ENCODE results near the gene UGT2B17.
"Not testable (repeated sequence)": the region's sequence is repeated elsewhere in the genome, so short reads cannot be mapped to it uniquely, and the experiment has no call there.

The UGT2B17 gene

DNA sequence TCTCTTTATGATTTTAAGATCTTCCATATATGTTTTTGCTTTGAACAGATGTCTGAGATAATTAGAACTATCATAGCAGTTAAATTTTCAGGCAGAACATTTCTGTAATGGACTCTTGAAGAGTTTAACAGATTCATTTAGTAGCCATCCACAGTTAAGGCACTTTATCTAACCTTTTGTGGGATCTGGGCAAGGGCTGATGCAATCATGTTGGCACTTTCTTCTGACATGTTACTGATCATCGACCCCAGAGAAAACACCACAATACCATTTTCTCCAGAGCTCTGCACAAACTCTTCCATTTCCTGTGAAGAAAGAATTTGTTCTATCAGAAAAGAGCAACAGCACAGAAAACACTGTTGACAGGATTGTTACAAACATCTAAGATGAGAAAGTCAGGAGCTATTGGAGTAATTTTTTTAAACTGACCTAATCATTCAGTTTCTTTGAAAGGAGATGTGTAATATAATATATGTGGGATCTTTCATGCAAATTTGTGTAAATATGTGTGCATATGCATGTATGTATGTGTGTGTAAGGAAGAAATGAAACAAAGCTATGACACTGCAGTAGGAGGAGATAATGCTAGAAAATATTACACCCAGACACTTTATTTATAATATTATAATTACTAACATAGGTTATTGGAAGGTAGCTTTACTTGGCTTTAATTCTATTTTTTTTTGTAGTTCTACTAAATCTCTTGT, 15.6 kb downstream of the UGT2B17 start:
- not testable (repeated sequence) for DNase-seq (ENCODE audit: low read depth); H3K4me3 ChIP-seq (replicated peaks; ENCODE audit: low read depth, low read length)

GRCh38 chr4:68553830-68554229, 22.3 kb downstream of the UGT2B17 start:
- DNase-seq (ENCODE audit: low read depth): not testable (repeated sequence)

DNA sequence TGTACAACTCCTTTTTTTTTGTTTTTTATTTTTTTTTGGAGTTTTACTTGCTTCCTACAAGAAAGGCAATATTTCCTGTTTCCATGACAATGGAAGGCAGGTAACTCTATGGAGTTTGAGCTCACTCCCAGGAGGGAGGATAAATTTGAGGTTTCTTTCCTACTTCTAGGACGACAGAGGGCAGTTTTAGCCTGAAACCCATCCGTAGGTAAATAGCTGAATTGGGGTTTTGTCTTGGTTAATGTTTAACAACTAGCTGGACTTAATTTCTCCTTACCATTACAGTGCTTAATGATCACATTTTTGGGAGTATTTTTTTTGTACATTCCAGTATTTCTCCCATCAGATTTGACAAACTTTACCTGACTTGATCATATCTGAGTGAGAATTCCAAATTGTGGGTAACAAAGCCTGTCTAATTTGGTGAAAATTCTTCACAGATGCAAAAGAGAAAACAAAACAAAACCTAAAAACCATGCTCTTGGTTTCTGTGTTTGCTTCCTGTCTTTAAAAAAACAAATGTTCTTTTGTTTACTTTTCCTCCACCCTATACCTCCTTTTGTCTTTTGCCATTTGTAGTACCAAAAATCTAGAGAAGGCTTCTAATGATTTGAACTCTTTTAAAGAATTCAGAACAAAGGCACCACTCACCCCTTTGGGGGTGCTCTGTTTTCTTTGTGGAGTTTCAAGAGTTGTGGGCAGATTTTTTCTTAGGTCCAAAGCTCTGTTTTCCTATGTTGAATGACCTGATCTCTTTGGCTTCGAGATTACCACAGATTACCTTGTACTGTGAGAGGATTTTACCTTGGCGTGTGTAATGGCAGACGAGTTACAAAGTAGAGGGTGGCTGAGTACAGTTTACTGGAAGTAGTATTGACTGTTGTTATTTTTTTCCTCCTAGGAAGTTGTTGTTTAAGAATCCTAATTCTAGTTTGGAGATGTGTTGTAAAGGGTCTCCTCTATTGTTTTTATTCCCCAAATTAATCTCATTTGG, 23.0 kb downstream of the UGT2B17 start:
- not testable (repeated sequence) for DNase-seq (ENCODE audit: low read depth)

More at GRCh38 chr4:68553830-68554229, 22.3 kb downstream of the UGT2B17 start:
- not testable (repeated sequence) for H3K4me3 ChIP-seq (replicated peaks; ENCODE audit: low read depth, low read length)

GRCh38 chr4:68542742-68543141, 33.4 kb downstream of the UGT2B17 start:
- not testable (repeated sequence) for H3K4me3 ChIP-seq (replicated peaks; ENCODE audit: low read depth, low read length); DNase-seq (ENCODE audit: low read depth)

More for the DNA sequence above, 23.0 kb downstream of the UGT2B17 start:
- H3K4me3 ChIP-seq (replicated peaks; ENCODE audit: low read depth, low read length): not testable (repeated sequence)

- no peak for DNase-seq (ENCODE audit: low read depth)
- no peak overlapping the region for H3K4me3 ChIP-seq (replicated peaks; ENCODE audit: low read depth, low read length)
- TF ChIP-seq, protein P1, sequence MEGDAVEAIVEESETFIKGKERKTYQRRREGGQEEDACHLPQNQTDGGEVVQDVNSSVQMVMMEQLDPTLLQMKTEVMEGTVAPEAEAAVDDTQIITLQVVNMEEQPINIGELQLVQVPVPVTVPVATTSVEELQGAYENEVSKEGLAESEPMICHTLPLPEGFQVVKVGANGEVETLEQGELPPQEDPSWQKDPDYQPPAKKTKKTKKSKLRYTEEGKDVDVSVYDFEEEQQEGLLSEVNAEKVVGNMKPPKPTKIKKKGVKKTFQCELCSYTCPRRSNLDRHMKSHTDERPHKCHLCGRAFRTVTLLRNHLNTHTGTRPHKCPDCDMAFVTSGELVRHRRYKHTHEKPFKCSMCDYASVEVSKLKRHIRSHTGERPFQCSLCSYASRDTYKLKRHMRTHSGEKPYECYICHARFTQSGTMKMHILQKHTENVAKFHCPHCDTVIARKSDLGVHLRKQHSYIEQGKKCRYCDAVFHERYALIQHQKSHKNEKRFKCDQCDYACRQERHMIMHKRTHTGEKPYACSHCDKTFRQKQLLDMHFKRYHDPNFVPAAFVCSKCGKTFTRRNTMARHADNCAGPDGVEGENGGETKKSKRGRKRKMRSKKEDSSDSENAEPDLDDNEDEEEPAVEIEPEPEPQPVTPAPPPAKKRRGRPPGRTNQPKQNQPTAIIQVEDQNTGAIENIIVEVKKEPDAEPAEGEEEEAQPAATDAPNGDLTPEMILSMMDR (IDR thresholded peaks at IDR 0.05; ENCODE audit: low read length, missing control alignments): no peak
Observed at GRCh38 chr4:68536375-68536774, 39.7 kb downstream of the UGT2B17 start.

- DNase-seq (ENCODE audit: low read depth): no peak
- H3K4me3 ChIP-seq (replicated peaks; ENCODE audit: low read depth, low read length): no peak overlapping the region
- TF ChIP-seq, protein P1 (IDR thresholded peaks at IDR 0.05; ENCODE audit: low read length, missing control alignments): no peak
Observed at GRCh38 chr4:68535974-68536373, 40.1 kb downstream of the UGT2B17 start.

GRCh38 chr4:68522232-68522631, 53.9 kb downstream of the UGT2B17 start:
- not testable (repeated sequence) for H3K4me3 ChIP-seq (replicated peaks; ENCODE audit: low read depth, low read length); DNase-seq (ENCODE audit: low read depth)

GRCh38 chr4:68520985-68521384, 55.1 kb downstream of the UGT2B17 start:
- TF ChIP-seq, protein P1 (IDR thresholded peaks at IDR 0.05; ENCODE audit: low read length, missing control alignments): no peak
- H3K4me3 ChIP-seq (replicated peaks; ENCODE audit: low read depth, low read length): no peak overlapping the region
- no peak for DNase-seq (ENCODE audit: low read depth)

DNA sequence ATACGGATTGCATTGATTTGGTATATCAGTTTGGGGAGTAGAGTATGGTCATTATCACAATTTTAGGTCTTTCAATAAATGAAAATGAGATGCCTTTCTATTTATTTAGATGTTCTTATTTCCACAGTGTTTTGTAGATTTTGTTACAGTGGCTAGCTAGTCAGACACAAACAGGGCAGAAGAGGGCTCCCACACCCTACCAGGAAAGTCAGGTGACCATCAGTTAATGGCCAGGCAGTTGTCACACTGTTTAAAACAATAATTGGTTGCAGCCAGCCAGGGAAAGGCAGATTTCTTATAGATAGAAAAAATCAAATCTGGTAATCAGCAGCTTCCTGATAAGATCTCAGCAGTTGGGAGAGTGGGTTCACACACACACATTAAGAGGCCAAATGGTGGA, 57.2 kb downstream of the UGT2B17 start:
- no peak for DNase-seq (ENCODE audit: low read depth)
- TF ChIP-seq, protein P1 (IDR thresholded peaks at IDR 0.05; ENCODE audit: low read length, missing control alignments): no peak

GRCh38 chr4:68505452-68505851, 70.7 kb downstream of the UGT2B17 start:
- DNase-seq (ENCODE audit: low read depth); H3K4me3 ChIP-seq (replicated peaks; ENCODE audit: low read depth, low read length): not testable (repeated sequence)

More for the DNA sequence above, 57.2 kb downstream of the UGT2B17 start:
- H3K4me3 ChIP-seq (replicated peaks; ENCODE audit: low read depth, low read length): no peak overlapping the region

- not testable (repeated sequence) for H3K4me3 ChIP-seq (replicated peaks; ENCODE audit: low read depth, low read length); DNase-seq (ENCODE audit: low read depth)
Observed at GRCh38 chr4:68504836-68505235, 71.3 kb downstream of the UGT2B17 start.

- not testable (repeated sequence) for H3K4me3 ChIP-seq (replicated peaks; ENCODE audit: low read depth, low read length); DNase-seq (ENCODE audit: low read depth)
Observed at GRCh38 chr4:68503462-68503861, 72.7 kb downstream of the UGT2B17 start.

Measured in fibroblast of pulmonary artery (primary cell).